PFSK-1 (cell line): ENCODE results near the gene NIPAL3.

Experiments
- FOXP2 ChIP-seq: optimal IDR thresholded peaks from 2 replicates; pipeline ENCODE3; 2011; ENCODE audit warnings: borderline replicate concordance, control low read depth, inconsistent platforms; ENCODE audit not compliant: insufficient read depth; ENCODE audit errors: extremely low read length, extremely low read depth
- POLR2AphosphoS5 ChIP-seq: IDR thresholded peaks from 2 replicates; pipeline ENCODE4 v1.6.1; 2012; ENCODE audit warnings: low read depth, mild to moderate bottlenecking, control low read depth, low read length, moderate library complexity
- SIN3A ChIP-seq: IDR thresholded peaks from 2 replicates; pipeline ENCODE4 v1.6.1; 2012; ENCODE audit warnings: mild to moderate bottlenecking, low read length, moderate library complexity, borderline replicate concordance; ENCODE audit not compliant: insufficient read depth
- TAF1 ChIP-seq: IDR thresholded peaks from 2 replicates; pipeline ENCODE4 v1.6.1; 2012; ENCODE audit warnings: low read length, control low read depth, borderline replicate concordance; ENCODE audit not compliant: insufficient read depth
- TF ChIP-seq, protein P1 (sequence below), 2 experiments: IDR thresholded peaks; 2 replicates each; pipeline versions ENCODE4 v1.6.1 to v1.8.0; 2011 to 2012; ENCODE audit warnings: low read depth in 2 of 2, low read length in 2 of 2, control low read depth in 1 of 2, inconsistent platforms in 1 of 2, mild to moderate bottlenecking in 1 of 2, moderate library complexity in 1 of 2; ENCODE audit not compliant: insufficient read depth in 1 of 2

NIPAL3 gene

DNA sequence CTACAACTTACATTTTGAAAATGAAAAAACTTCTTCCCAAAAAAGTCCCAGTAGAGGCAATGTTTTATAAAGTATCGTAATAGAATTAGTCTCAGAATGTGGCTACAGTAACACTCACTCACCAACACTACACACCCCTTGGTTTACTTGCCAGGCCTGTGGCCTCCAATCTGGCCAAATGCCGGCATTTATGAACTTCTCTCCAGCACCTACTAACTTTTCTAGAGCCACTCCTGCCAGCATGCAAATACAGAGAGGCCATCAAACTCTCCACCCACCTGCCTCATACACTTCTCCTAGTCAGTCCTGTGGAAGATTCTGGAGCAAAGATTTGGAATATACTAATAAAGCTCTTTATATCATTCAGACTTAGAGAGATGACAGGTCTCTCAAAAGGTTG is 34.3 kb upstream of the NIPAL3 start:
- no peak for TF ChIP-seq TAF1
- no peak for TF ChIP-seq SIN3A
- TF ChIP-seq FOXP2, result no peak
- no peak for TF ChIP-seq POLR2AphosphoS5
- TF ChIP-seq, protein P1, sequence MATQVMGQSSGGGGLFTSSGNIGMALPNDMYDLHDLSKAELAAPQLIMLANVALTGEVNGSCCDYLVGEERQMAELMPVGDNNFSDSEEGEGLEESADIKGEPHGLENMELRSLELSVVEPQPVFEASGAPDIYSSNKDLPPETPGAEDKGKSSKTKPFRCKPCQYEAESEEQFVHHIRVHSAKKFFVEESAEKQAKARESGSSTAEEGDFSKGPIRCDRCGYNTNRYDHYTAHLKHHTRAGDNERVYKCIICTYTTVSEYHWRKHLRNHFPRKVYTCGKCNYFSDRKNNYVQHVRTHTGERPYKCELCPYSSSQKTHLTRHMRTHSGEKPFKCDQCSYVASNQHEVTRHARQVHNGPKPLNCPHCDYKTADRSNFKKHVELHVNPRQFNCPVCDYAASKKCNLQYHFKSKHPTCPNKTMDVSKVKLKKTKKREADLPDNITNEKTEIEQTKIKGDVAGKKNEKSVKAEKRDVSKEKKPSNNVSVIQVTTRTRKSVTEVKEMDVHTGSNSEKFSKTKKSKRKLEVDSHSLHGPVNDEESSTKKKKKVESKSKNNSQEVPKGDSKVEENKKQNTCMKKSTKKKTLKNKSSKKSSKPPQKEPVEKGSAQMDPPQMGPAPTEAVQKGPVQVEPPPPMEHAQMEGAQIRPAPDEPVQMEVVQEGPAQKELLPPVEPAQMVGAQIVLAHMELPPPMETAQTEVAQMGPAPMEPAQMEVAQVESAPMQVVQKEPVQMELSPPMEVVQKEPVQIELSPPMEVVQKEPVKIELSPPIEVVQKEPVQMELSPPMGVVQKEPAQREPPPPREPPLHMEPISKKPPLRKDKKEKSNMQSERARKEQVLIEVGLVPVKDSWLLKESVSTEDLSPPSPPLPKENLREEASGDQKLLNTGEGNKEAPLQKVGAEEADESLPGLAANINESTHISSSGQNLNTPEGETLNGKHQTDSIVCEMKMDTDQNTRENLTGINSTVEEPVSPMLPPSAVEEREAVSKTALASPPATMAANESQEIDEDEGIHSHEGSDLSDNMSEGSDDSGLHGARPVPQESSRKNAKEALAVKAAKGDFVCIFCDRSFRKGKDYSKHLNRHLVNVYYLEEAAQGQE (IDR thresholded peaks at IDR 0.05; ENCODE audit: insufficient read depth in 1 of 2, low read depth in 2 of 2, low read length in 2 of 2), result no peak

DNA sequence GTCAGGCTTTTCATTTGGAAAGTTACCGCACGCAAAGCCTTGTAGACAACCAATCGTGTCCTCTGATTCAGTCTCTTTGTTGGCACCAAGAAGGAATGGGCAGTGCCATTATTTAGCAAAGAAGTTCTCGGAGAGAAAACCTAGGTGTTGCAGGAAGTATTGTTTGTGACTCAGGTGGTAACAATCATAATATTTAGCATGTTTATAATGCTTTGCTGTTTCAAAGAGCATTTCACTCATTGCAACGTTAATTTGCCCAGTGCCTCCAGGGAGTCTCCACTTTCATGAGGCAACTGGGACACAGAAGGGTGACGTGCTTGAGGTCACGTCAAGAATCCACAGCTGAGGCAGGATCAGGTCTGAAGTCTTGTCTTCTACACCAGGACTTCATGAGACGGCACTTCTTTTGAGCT is 33.4 kb upstream of the NIPAL3 start:
- TF ChIP-seq POLR2AphosphoS5, result no peak
- no peak for TF ChIP-seq TAF1
- TF ChIP-seq, protein P1 (IDR thresholded peaks at IDR 0.05; ENCODE audit: insufficient read depth in 1 of 2, low read depth in 2 of 2, low read length in 2 of 2), result no peak
- no peak for TF ChIP-seq SIN3A
- no peak for TF ChIP-seq FOXP2

DNA sequence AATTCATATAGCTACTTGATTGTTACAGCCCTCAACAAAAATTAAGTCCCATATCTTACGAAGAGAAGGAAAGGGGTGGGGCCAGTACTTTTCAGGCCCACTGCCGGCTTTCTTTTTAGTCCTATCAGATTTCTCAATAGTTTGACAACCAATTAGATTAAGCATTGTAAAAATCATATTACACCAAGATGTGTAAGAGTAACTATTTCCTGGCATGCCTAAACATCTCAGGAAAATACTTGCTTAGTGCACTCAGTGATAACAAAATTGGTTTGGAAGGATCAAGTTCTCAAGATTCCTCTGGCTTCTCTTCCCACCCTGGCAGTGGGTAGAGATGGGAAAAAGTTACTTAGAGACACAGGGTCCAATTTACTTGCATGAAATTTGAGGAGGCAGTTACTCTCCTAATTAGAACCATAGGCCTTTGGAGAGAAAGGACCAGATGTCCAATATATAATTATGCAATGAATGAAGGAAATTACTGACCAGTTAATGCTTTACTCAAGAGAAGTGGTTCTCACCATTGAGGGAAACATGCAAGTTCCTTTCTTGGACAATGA is 32.1 kb upstream of the NIPAL3 start:
- no peak for TF ChIP-seq POLR2AphosphoS5
- no peak for TF ChIP-seq TAF1
- no peak for TF ChIP-seq FOXP2
- TF ChIP-seq SIN3A, result no peak
- TF ChIP-seq, protein P1 (IDR thresholded peaks at IDR 0.05; ENCODE audit: insufficient read depth in 1 of 2, low read depth in 2 of 2, low read length in 2 of 2), result no peak

DNA sequence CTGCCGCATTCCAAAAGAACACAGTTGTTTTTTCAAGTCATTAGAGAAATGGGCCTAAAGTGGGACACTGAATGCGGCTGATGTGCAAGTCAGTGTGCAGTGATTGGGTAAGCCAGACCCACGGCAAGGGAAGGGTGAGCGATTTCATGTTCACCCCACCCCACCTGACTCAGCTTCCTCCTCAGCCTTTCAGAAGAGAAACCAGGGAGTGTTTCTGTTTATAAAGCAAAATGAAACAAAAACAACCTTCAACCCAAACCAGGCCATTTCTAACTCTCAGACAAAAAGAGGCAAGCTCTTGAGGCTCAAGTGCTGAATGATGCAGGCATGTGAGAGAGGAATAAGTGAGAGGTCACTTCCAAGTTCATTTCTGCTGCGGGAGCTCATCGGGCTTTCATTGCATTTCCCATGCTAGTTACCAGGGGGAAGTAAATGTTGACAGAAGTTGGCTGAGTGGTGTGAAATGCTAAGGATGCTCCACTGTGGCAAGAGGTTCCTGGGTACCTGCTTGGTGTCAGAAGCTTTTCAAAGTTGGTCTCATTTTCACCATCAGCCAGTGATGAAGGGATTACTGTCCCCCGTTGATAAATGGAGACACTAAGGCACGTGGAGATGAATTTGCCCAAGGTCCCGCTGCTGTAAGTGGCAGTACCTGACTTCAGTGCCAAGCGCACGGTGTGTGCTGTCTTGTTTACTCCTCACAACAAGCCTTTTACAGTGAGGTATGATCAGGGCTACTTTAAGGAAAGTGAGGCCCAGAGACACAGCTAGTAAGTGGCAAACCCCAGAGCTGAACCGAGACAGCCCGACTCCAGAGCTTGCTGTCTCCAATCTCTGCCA is 31.1 kb upstream of the NIPAL3 start:
- no peak for TF ChIP-seq TAF1
- TF ChIP-seq POLR2AphosphoS5, result no peak
- no peak for TF ChIP-seq FOXP2
- TF ChIP-seq, protein P1 (IDR thresholded peaks at IDR 0.05; ENCODE audit: insufficient read depth in 1 of 2, low read depth in 2 of 2, low read length in 2 of 2), result no peak
- no peak for TF ChIP-seq SIN3A
